Mucosa of rectum (tissue), 2 donors: Measurements from ENCODE around the gene IL15.
"Not testable (repeated sequence)": the region's sequence is repeated elsewhere in the genome, so short reads cannot be mapped to it uniquely, and the experiment has no call there.

Experiments
- H3K27ac ChIP-seq, 2 donors: one replicate each; pipeline ENCODE4 v1.7.0; 2013; ENCODE audit warnings: inconsistent platforms in 2 of 2, low read depth in 2 of 2, low read length in 2 of 2
- H3K27me3 ChIP-seq, 2 donors: one replicate each; pipeline ENCODE4 v1.7.0; 2013; ENCODE audit warnings: low read length in 2 of 2; ENCODE audit not compliant: control insufficient read depth in 2 of 2, insufficient read depth in 2 of 2
- H3K36me3 ChIP-seq, 2 donors: one replicate each; pipeline ENCODE4 v1.7.0; 2013; ENCODE audit warnings: low read length in 2 of 2; ENCODE audit not compliant: control insufficient read depth in 2 of 2, insufficient read depth in 2 of 2
- H3K4me1 ChIP-seq, 2 donors: one replicate each; pipeline ENCODE4 v1.7.0; 2013; ENCODE audit warnings: low read length in 2 of 2, mild to moderate bottlenecking in 1 of 2; ENCODE audit not compliant: control insufficient read depth in 2 of 2, insufficient read depth in 2 of 2
- H3K4me3 ChIP-seq, 2 donors: one replicate each; pipeline ENCODE4 v1.7.0; 2013; ENCODE audit warnings: low read length in 2 of 2
- H3K9ac ChIP-seq, 2 donors: one replicate each; pipeline ENCODE4 v1.7.0; 2013; ENCODE audit warnings: low read length in 2 of 2, low read depth in 1 of 2, mild to moderate bottlenecking in 1 of 2
- H3K9me3 ChIP-seq, 2 donors: one replicate each; pipeline ENCODE4 v1.7.0; 2013; ENCODE audit warnings: low read length in 2 of 2; ENCODE audit not compliant: control insufficient read depth in 2 of 2
- donor health status: healthy.
- donor health status: Normal muscosa, but diverticular disease.

IL15 gene

GRCh38 chr4:141691247-141691646, 54.9 kb downstream of the IL15 start:
- not testable (repeated sequence) for H3K9ac ChIP-seq, H3K27me3 ChIP-seq, H3K9me3 ChIP-seq, H3K36me3 ChIP-seq, H3K27ac ChIP-seq, H3K4me1 ChIP-seq, H3K4me3 ChIP-seq

- no peaks in the 10 kb centered on the region for H3K9me3 ChIP-seq
- no peak overlapping the region for H3K4me3 ChIP-seq
- no peak overlapping the region for H3K27ac ChIP-seq
- H3K27me3 ChIP-seq, result no peaks in the 10 kb centered on the region
- no peaks in the 10 kb centered on the region for H3K36me3 ChIP-seq
- no peak overlapping the region for H3K9ac ChIP-seq
- H3K4me1 ChIP-seq, result no peaks in the 10 kb centered on the region
Observed at GRCh38 chr4:141692081-141692480, 55.7 kb downstream of the IL15 start.

GRCh38 chr4:141697116-141697515, 60.7 kb downstream of the IL15 start:
- Histone ChIP-seq H3K36me3 (no peaks in the 10 kb centered on the region), H3K27me3 (no peaks in the 10 kb centered on the region), H3K4me1 (no peaks in the 10 kb centered on the region), H3K9ac (no peak overlapping the region), H3K9me3 (no peaks in the 10 kb centered on the region), H3K27ac (no peak overlapping the region), H3K4me3 (no peak overlapping the region)

GRCh38 chr4:141702472-141703182, 66.2 kb downstream of the IL15 start:
- Histone ChIP-seq H3K27me3 (no peaks in the 10 kb centered on the region), H3K4me3 (no peak overlapping the region), H3K9me3 (no peaks in the 10 kb centered on the region), H3K9ac (no peak overlapping the region), H3K4me1 (no peaks in the 10 kb centered on the region), H3K27ac (no peak overlapping the region), H3K36me3 (no peaks in the 10 kb centered on the region)

GRCh38 chr4:141703497-141703896, 67.1 kb downstream of the IL15 start:
- H3K9me3 ChIP-seq, result no peaks in the 10 kb centered on the region
- H3K27ac ChIP-seq, result no peak overlapping the region
- no peaks in the 10 kb centered on the region for H3K4me1 ChIP-seq
- no peaks in the 10 kb centered on the region for H3K27me3 ChIP-seq
- H3K4me3 ChIP-seq, result no peak overlapping the region
- H3K36me3 ChIP-seq, result no peaks in the 10 kb centered on the region
- no peak overlapping the region for H3K9ac ChIP-seq

GRCh38 chr4:141705048-141705746, 68.8 kb downstream of the IL15 start:
- H3K9me3 ChIP-seq, result no peaks in the 10 kb centered on the region
- H3K4me3 ChIP-seq, result no peak overlapping the region
- H3K4me1 ChIP-seq, result no peaks in the 10 kb centered on the region
- H3K27me3 ChIP-seq, result no peaks in the 10 kb centered on the region
- no peaks in the 10 kb centered on the region for H3K36me3 ChIP-seq
- H3K9ac ChIP-seq, result no peak overlapping the region
- H3K27ac ChIP-seq, result no peak overlapping the region

- H3K27ac ChIP-seq, result no peak overlapping the region
- no peak overlapping the region for H3K9ac ChIP-seq
- no peaks in the 10 kb centered on the region for H3K27me3 ChIP-seq
- H3K36me3 ChIP-seq, result no peaks in the 10 kb centered on the region
- no peaks in the 10 kb centered on the region for H3K9me3 ChIP-seq
- H3K4me1 ChIP-seq, result no peaks in the 10 kb centered on the region
- no peak overlapping the region for H3K4me3 ChIP-seq
Observed at GRCh38 chr4:141705747-141706377, 69.5 kb downstream of the IL15 start.

GRCh38 chr4:141706445-141706844, 70.1 kb downstream of the IL15 start:
- no peaks in the 10 kb centered on the region for H3K9me3 ChIP-seq
- H3K4me3 ChIP-seq, result no peak overlapping the region
- H3K9ac ChIP-seq, result no peak overlapping the region
- H3K27me3 ChIP-seq, result no peaks in the 10 kb centered on the region
- no peaks in the 10 kb centered on the region for H3K36me3 ChIP-seq
- no peaks in the 10 kb centered on the region for H3K4me1 ChIP-seq
- no peak overlapping the region for H3K27ac ChIP-seq

GRCh38 chr4:141711211-141711610, 74.8 kb downstream of the IL15 start:
- Histone ChIP-seq H3K27ac (no peak overlapping the region), H3K36me3 (no peaks in the 10 kb centered on the region), H3K4me1 (no peaks in the 10 kb centered on the region), H3K27me3 (no peaks in the 10 kb centered on the region), H3K4me3 (no peak overlapping the region), H3K9me3 (no peaks in the 10 kb centered on the region), H3K9ac (no peak overlapping the region)

GRCh38 chr4:141713185-141713584, 76.8 kb downstream of the IL15 start:
- Histone ChIP-seq H3K27me3 (no peaks in the 10 kb centered on the region), H3K9me3 (no peaks in the 10 kb centered on the region), H3K36me3 (no peaks in the 10 kb centered on the region), H3K9ac (no peak overlapping the region), H3K4me1 (no peaks in the 10 kb centered on the region), H3K4me3 (no peak overlapping the region), H3K27ac (no peak overlapping the region)
